ENCODE data around the gene ARL13B.

- TF ChIP-seq CTCF (IDR thresholded peaks at IDR 0.05) (no peak), POLR2A (IDR thresholded peaks at IDR 0.05) (no peak), POLR2AphosphoS5 (IDR thresholded peaks at IDR 0.05; ENCODE audit: insufficient read depth in 1 of 2, low read depth in 1 of 2) (no peak)
These were observed 28.3 kb downstream of the ARL13B start for GRCh38 chr3:94008253-94008652.

Data from vagina (tissue), 2 donors.